Uterus (tissue), 4 donors: ENCODE results near the gene HIC1. TPM values are rescaled to one million over a fixed set of nuclear protein-coding genes. Genes with fewer than 3 reads are reported as not detected.
A peak's percentile ranks its signal among the peaks of the same experiment; 100 is the strongest.

ENCODE experiments used
- DNase-seq, 2 donors: peaks; one replicate each; pipeline ENCODE4 v3.0.0-alpha.2; 2019 to 2020
- H3K27ac ChIP-seq, 2 donors: fragments of 200-600 bp; sonication (generic); 1 replicate in 1 of 2; 2 replicates in 1 of 2; pipeline ENCODE4 v1.5.1; 2016 to 2018
- H3K27me3 ChIP-seq, 2 donors: fragments of 200-600 bp; sonication (generic); one replicate each; pipeline ENCODE4 v1.5.1; 2018 to 2019; ENCODE audit warnings: control low read depth in 1 of 2
- H3K36me3 ChIP-seq, 2 donors: fragments of 200-600 bp; sonication (generic); one replicate each; pipeline ENCODE4 v1.5.1; 2019; ENCODE audit warnings: control low read depth in 1 of 2
- H3K4me1 ChIP-seq, 2 donors: fragments of 200-600 bp; sonication (generic); one replicate each; pipeline ENCODE4 v1.5.1; 2018 to 2019; ENCODE audit warnings: control low read depth in 1 of 2
- H3K4me3 ChIP-seq, 2 donors: fragments of 200-600 bp; sonication (generic); 1 replicate in 1 of 2; 2 replicates in 1 of 2; pipeline ENCODE4 v1.5.1; 2018 to 2019; ENCODE audit warnings: mild to moderate bottlenecking in 1 of 2
- H3K9me3 ChIP-seq, 2 donors: fragments of 200-600 bp; sonication (generic); one replicate each; pipeline ENCODE4 v1.5.1; 2019; ENCODE audit warnings: control low read depth in 1 of 2
- POLR2A ChIP-seq, 2 donors: fragments of 450-650 bp; IDR thresholded peaks; one replicate each; pipeline ENCODE4 v1.6.1; 2016; ENCODE audit warnings: antibody characterized with exemption in 2 of 2, mild to moderate bottlenecking in 1 of 2, moderate library complexity in 1 of 2
- intact Hi-C: fragments of 100-400 bp; cut with DNase I; formaldehyde crosslinking; loops from one replicate; pipeline ENCODE4 v1.15.1; 2023; ENCODE audit warnings: low total_unique reads
- total RNA-seq, 4 donors: library from RNA; depleted of rRNA in 3 of 4; stranded (reverse); fragments of >200 nt in 3 of 4; gene quantifications; one replicate each; pipeline versions ENCODE4 v1.1.0 to v1.2.4, GENCODE V29; 2014 to 2023
- TF ChIP-seq, protein P1 (sequence below), 4 experiments: fragments of 200-600 bp in 2 of 4; fragments of 450-650 bp in 2 of 4; sonication (generic) in 2 of 4; IDR thresholded peaks; one replicate each; pipeline ENCODE4 v1.5.1; 2016 to 2019; ENCODE audit warnings: antibody characterized with exemption in 4 of 4, mild to moderate bottlenecking in 2 of 4, moderate library complexity in 1 of 4
- donor health status: DM: yes; HTN: yes; CAD: no.

Gene HIC1
- total RNA-seq, 4 donors from 2014 or later: 21.8 to 86.9 (median 54.2) TPM

DNA sequence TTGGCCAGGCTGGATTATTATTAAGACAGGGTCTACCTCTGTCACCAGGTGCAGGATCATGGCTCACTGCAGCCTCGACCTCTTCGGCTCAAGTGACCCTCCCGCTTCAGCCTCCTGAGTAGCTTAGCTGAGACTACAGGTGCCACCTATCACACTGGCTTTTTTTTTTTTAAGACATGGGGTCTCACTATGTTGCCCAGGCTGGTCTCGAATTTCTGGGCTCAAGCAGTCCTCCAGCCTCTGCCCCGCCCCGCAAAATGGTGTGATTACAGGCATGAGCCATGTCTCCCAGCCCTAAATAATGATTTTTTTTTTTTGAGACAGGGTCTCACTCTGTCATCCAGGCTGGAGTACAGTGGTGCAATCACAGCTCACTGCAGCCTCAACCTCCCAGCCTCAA, 7.3 kb upstream of the HIC1 start:
- DNase-seq: no peak
- intact Hi-C loops: no loop called here
- Histone ChIP-seq H3K36me3 (no peaks in the 10 kb centered on the region), H3K4me3 (no peak overlapping the region), H3K27me3 (no peaks in the 10 kb centered on the region), H3K4me1 (peaks cover 7 to 22% of the 10 kb centered on the region in 2 donors), H3K27ac (no peak overlapping the region), H3K9me3 (no peaks in the 10 kb centered on the region)
- TF ChIP-seq, protein P1, sequence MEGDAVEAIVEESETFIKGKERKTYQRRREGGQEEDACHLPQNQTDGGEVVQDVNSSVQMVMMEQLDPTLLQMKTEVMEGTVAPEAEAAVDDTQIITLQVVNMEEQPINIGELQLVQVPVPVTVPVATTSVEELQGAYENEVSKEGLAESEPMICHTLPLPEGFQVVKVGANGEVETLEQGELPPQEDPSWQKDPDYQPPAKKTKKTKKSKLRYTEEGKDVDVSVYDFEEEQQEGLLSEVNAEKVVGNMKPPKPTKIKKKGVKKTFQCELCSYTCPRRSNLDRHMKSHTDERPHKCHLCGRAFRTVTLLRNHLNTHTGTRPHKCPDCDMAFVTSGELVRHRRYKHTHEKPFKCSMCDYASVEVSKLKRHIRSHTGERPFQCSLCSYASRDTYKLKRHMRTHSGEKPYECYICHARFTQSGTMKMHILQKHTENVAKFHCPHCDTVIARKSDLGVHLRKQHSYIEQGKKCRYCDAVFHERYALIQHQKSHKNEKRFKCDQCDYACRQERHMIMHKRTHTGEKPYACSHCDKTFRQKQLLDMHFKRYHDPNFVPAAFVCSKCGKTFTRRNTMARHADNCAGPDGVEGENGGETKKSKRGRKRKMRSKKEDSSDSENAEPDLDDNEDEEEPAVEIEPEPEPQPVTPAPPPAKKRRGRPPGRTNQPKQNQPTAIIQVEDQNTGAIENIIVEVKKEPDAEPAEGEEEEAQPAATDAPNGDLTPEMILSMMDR (IDR thresholded peaks at IDR 0.05): no peak
- TF ChIP-seq POLR2A (IDR thresholded peaks at IDR 0.05): no peak

DNA sequence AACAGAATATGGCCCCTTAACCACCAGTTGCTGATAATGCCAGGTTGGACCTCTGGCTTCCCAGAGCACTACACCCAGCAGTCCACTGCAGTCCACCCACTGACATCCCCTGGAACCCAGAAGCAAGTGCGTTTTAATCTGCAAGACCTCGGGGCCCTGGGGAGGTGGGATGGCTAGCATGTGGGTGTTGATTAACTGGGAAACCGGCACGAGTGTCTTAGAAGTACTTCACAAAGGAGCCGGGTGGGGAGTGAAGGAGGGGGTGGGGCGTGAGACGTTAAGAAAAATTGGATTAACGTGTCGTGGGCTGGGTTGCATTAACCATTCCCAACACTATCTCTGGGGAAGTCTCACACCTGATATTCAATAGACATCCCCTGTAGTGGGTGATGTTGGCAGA, 6.1 kb upstream of the HIC1 start:
- intact Hi-C loops: no loop called here
- peak overlapping the region in 1 of 2 donors; percentile 63 for H3K4me3 ChIP-seq
- peak overlapping the region in 1 of 2 donors; percentile 54 for H3K27ac ChIP-seq

DNA sequence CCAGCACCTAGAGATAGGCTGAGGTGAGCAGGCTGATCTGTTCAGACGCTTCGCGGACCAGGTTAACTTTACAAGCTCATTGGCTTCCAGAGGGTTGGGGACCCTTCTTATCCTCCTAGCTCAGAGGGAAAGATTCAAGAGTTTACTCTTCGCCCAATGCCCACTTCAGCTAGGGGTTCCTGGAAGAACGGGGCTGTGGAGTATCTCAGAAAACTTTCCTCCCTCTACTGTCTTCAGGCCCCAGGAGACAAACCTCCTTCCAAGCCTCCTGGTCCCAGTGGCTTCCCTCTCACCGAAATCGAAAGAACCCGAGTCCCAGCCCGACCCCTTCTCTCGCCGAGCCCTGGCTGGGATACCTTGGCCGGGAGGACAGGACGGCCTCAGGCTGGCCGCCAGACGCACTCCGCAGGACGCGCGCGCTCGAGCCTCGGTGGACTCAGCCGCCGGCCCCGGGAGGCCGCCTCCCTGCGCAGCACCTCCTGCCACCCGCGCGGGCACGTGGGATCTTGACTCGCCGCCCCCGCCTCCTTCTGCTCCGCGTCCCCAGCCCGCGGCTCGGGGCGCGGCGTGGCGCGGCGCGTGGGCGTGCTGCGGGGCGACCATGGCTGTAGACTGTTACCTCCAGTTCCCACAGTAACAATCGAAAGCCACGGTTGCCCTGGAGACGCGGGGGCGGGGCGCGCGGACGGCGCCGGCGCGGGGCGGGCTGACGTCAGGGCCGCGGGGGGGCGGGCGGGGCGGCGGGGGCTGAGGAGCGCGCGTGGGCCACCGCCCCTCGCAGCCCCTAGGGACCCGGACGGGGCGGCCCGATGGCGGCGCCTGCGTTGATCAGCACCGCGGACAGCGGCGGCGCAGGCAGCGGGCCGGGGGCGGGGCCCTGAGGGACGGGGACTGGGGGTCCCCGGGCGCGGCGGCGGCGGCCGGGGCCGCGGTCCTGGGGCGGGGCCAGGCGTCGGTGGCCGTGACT, 5.3 kb upstream of the HIC1 start:
- intact Hi-C loops: loop anchor here (10.0 kb wide), 1 partner anchor 125 kb away; no protein-coding TSS in a partner anchor
- Histone ChIP-seq H3K27ac (peak overlapping the region; percentile 33 to 70), H3K36me3 (no peaks in the 10 kb centered on the region), H3K4me3 (peak overlapping the region; percentile 30 to 63), H3K27me3 (no peaks in the 10 kb centered on the region), H3K9me3 (no peaks in the 10 kb centered on the region), H3K4me1 (peaks cover 7 to 16% of the 10 kb centered on the region in 2 donors)
- TF ChIP-seq POLR2A (IDR thresholded peaks at IDR 0.05): peak in 1 of 2 donors; percentile 49
- TF ChIP-seq, protein P1 (IDR thresholded peaks at IDR 0.05): peak in 1 of 4 experiments; percentile 3
- DNase-seq: peak; percentile 89 to 93

More for the DNA sequence above, 6.1 kb upstream of the HIC1 start:
- Histone ChIP-seq H3K27me3 (no peaks in the 10 kb centered on the region), H3K36me3 (no peaks in the 10 kb centered on the region), H3K4me1 (peaks cover 7 to 16% of the 10 kb centered on the region in 2 donors), H3K9me3 (no peaks in the 10 kb centered on the region)
- DNase-seq: no peak
- TF ChIP-seq POLR2A (IDR thresholded peaks at IDR 0.05): no peak
- TF ChIP-seq, protein P1 (IDR thresholded peaks at IDR 0.05): no peak

DNA sequence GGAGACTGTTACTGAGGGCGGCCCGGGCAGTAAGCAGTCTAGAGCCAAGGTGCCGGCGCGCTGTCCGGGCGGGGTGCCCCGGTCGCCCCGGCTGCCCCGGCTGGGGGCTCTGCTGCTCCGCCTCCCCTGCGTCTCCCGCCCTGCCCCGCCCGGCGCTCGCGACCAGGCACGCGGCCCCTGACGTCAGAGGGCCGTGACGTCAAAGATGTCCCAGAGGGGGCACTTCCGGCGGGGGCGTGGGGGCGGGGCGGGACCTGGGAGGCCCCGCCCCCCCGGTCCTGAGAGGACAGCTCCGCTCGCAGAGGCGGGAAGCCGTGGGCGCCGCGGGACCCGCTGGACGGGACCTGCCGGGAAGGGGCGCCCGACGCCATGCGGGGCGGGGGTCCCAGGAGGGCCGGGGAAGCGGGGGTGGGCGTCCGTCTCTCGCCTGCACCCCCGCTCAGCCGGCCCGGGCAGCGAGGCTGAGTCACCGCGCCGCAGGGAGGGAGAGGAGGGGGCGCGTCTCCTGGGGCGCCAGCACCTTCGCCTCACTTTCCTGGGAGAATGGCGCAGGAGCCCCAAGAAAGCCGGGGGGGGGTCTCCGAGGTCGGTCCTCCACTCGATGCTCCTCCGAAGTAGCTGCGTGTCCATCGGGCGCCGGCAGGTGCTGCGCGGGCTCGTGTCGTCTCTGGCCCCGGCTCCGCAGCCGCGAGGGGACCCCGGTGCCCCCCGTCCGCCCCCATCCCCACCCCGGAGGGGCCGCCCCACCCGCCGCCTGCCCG, 4.4 kb upstream of the HIC1 start:
- Histone ChIP-seq H3K9me3 (no peaks in the 10 kb centered on the region), H3K27me3 (no peaks in the 10 kb centered on the region), H3K27ac (peak overlapping the region; percentile 33 to 70), H3K36me3 (no peaks in the 10 kb centered on the region), H3K4me1 (peaks cover 7 to 16% of the 10 kb centered on the region in 2 donors), H3K4me3 (peak overlapping the region; percentile 30 to 63)
- intact Hi-C loops: loop anchor here (10.0 kb wide), 1 partner anchor 124 kb away; no protein-coding TSS in a partner anchor
- TF ChIP-seq, protein P1 (IDR thresholded peaks at IDR 0.05): no peak
- TF ChIP-seq POLR2A (IDR thresholded peaks at IDR 0.05): no peak
- peak; percentile 72 to 84 for DNase-seq
